Testis (tissue), 2 donors: ENCODE data around the gene RHOV.

Source experiments
- POLR2A ChIP-seq: fragments of 450-650 bp; IDR thresholded peaks from one replicate; pipeline ENCODE4 v1.6.1; 2017; ENCODE audit warnings: antibody characterized with exemption, mild to moderate bottlenecking, moderate library complexity
- TF ChIP-seq, protein P1 (sequence below), 3 experiments: fragments of 450-650 bp in 2 of 3; fragments of 200-600 bp in 1 of 3; sonication (generic) in 1 of 3; IDR thresholded peaks; one replicate each; pipeline ENCODE4 v1.5.1; 2016 to 2019; ENCODE audit warnings: antibody characterized with exemption in 3 of 3, mild to moderate bottlenecking in 2 of 3, moderate library complexity in 1 of 3

DNA sequence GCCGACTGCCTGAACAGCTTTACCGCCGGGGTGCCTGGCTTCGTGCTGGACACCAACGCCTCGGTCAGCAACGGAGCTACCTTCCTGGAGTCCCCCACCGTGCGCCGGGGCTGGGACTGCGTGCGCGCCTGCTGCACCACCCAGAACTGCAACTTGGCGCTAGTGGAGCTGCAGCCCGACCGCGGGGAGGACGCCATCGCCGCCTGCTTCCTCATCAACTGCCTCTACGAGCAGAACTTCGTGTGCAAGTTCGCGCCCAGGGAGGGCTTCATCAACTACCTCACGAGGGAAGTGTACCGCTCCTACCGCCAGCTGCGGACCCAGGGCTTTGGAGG, 29.4 kb downstream of the RHOV start:
- TF ChIP-seq, protein P1, sequence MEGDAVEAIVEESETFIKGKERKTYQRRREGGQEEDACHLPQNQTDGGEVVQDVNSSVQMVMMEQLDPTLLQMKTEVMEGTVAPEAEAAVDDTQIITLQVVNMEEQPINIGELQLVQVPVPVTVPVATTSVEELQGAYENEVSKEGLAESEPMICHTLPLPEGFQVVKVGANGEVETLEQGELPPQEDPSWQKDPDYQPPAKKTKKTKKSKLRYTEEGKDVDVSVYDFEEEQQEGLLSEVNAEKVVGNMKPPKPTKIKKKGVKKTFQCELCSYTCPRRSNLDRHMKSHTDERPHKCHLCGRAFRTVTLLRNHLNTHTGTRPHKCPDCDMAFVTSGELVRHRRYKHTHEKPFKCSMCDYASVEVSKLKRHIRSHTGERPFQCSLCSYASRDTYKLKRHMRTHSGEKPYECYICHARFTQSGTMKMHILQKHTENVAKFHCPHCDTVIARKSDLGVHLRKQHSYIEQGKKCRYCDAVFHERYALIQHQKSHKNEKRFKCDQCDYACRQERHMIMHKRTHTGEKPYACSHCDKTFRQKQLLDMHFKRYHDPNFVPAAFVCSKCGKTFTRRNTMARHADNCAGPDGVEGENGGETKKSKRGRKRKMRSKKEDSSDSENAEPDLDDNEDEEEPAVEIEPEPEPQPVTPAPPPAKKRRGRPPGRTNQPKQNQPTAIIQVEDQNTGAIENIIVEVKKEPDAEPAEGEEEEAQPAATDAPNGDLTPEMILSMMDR (IDR thresholded peaks at IDR 0.05), result no peak
- TF ChIP-seq POLR2A, result no peak
